DND-41 (cell line): ENCODE measurements around the gene HMG20B.

Experiments
- ATAC-seq: fragments of 200-7000 bp; cut with Tn5 transposase; 3 replicates; pipeline ENCODE4 v1.9.1; 2021; ENCODE audit warnings: low read depth; ENCODE audit not compliant: insufficient read depth
- DNase-seq: peaks from one replicate; pipeline ENCODE4 v3.0.0-alpha.2; 2020
- H2AFZ ChIP-seq: 2 replicates; pipeline ENCODE4 v1.6.0; 2012; ENCODE audit warnings: low read depth, low read length
- H3K27ac ChIP-seq: 2 replicates; pipeline ENCODE4 v1.5.1; 2012; ENCODE audit warnings: low read length, inconsistent platforms
- H3K27me3 ChIP-seq: fragments of 200-600 bp; sonication (generic); 2 replicates; pipeline ENCODE4 v1.6.0; 2012; ENCODE audit warnings: low read length, mild to moderate bottlenecking, inconsistent platforms; ENCODE audit not compliant: insufficient read depth, poor library complexity
- H3K36me3 ChIP-seq: 2 replicates; pipeline ENCODE4 v1.5.1; 2012; ENCODE audit warnings: low read length, inconsistent platforms; ENCODE audit not compliant: insufficient read depth
- H3K4me1 ChIP-seq: 2 replicates; pipeline ENCODE4 v1.5.1; 2012; ENCODE audit warnings: mild to moderate bottlenecking, low read length; ENCODE audit not compliant: insufficient read depth
- H3K4me2 ChIP-seq: 2 replicates; pipeline ENCODE4 v1.6.0; 2012; ENCODE audit warnings: mild to moderate bottlenecking, moderate library complexity, low read length, inconsistent platforms; ENCODE audit not compliant: insufficient read depth
- H3K4me3 ChIP-seq, 2 experiments: fragments of 200-600 bp in 1 of 2; shearing (Covaris generic) in 1 of 2; 2 replicates each; pipeline ENCODE4 v1.5.1; 2012 to 2016; ENCODE audit warnings: inconsistent platforms in 2 of 2, low read length in 2 of 2, mild to moderate bottlenecking in 2 of 2, low read depth in 1 of 2, moderate library complexity in 1 of 2
- H3K79me2 ChIP-seq: 2 replicates; pipeline ENCODE4 v1.6.0; 2012; ENCODE audit warnings: low read length, inconsistent platforms; ENCODE audit not compliant: insufficient read depth
- H3K9ac ChIP-seq: 2 replicates; pipeline ENCODE4 v1.6.0; 2012; ENCODE audit warnings: low read depth, mild to moderate bottlenecking, inconsistent platforms, low read length, moderate library complexity
- H3K9me3 ChIP-seq: 2 replicates; pipeline ENCODE4 v1.5.1; 2012; ENCODE audit warnings: low read length, moderate library complexity, mild to moderate bottlenecking, inconsistent platforms; ENCODE audit not compliant: insufficient read depth, severe bottlenecking
- H4K20me1 ChIP-seq: 2 replicates; pipeline ENCODE4 v1.6.0; 2012; ENCODE audit warnings: low read length; ENCODE audit not compliant: insufficient read depth
- CTCF ChIP-seq: IDR thresholded peaks from 2 replicates; pipeline ENCODE4 v1.5.1; 2012; ENCODE audit warnings: borderline replicate concordance, low read length, moderate library complexity, mild to moderate bottlenecking; ENCODE audit not compliant: poor library complexity, severe bottlenecking; ENCODE audit errors: extremely low read depth
- EZH2 ChIP-seq: IDR thresholded peaks from 3 replicates; pipeline ENCODE4 v1.6.1; 2012; ENCODE audit warnings: borderline replicate concordance, low read depth, mild to moderate bottlenecking, moderate library complexity, low read length, inconsistent platforms; ENCODE audit not compliant: severe bottlenecking

The HMG20B gene

GRCh38 chr19:3572855-3573161 lies at the start of gene HMG20B:
Gene HMG20B (plus strand): TSS chr19:3572944. CDS start chr19:3573310, 366 bp downstream.
- H3K27ac ChIP-seq: peak within 1 kb of the TSS; percentile 79
- no peaks in the 10 kb centered on the region for H3K27me3 ChIP-seq
- H2AFZ ChIP-seq: peak within 1 kb of the TSS; percentile 95
- H3K36me3 ChIP-seq: peaks cover 27% of the 10 kb centered on the region
- H3K4me2 ChIP-seq: peak within 1 kb of the TSS; percentile 95
- ATAC-seq (peak; percentile 3; the same call in 1 of the 3 replicates), DNase-seq (no peak)
- peaks cover 9% of the 10 kb centered on the region for H3K79me2 ChIP-seq
- no peaks in the 10 kb centered on the region for H3K9me3 ChIP-seq
- H3K4me1 ChIP-seq: peaks cover 16% of the 10 kb centered on the region
- peak within 1 kb of the TSS; percentile 76 to 93 for H3K4me3 ChIP-seq
- 0 out of 2 replicates have a peak, but pooled peaks cover 5% of the 10 kb centered on the region for H4K20me1 ChIP-seq
- TF ChIP-seq CTCF: no peak
- TF ChIP-seq EZH2: no peak
- peak within 1 kb of the TSS; percentile 75 for H3K9ac ChIP-seq

- Histone ChIP-seq H3K27ac (no peak overlapping the region), H3K9me3 (no peaks in the 10 kb centered on the region), H3K4me1 (no peaks in the 10 kb centered on the region), H4K20me1 (peaks cover 76% of the 10 kb centered on the region), H3K9ac (no peak overlapping the region), H3K4me2 (no peak overlapping the region), H3K4me3 (no peak overlapping the region), H3K27me3 (no peaks in the 10 kb centered on the region), H3K36me3 (peaks cover 95% of the 10 kb centered on the region), H3K79me2 (peaks cover 54% of the 10 kb centered on the region), H2AFZ (no peak overlapping the region)
- DNase-seq (no peak), ATAC-seq (no peak)
- TF ChIP-seq CTCF: no peak
- TF ChIP-seq EZH2: no peak
Observed at GRCh38 chr19:3523361-3524077, 49.2 kb upstream of the HMG20B start.

- TF ChIP-seq EZH2: no peak
- no peak for TF ChIP-seq CTCF
- Histone ChIP-seq H3K27ac (no peak overlapping the region), H3K4me1 (no peaks in the 10 kb centered on the region), H3K9me3 (no peaks in the 10 kb centered on the region), H3K4me3 (no peak overlapping the region), H3K79me2 (peaks cover 46% of the 10 kb centered on the region), H3K27me3 (no peaks in the 10 kb centered on the region), H3K4me2 (no peak overlapping the region), H4K20me1 (peaks cover 69% of the 10 kb centered on the region), H2AFZ (no peak overlapping the region), H3K36me3 (peaks cover 95% of the 10 kb centered on the region), H3K9ac (no peak overlapping the region)
- DNase-seq (no peak), ATAC-seq (no peak)
Observed at GRCh38 chr19:3524078-3524842, 48.5 kb upstream of the HMG20B start.
